Measurements from ENCODE around the gene CALCOCO2.
A peak's percentile ranks its signal among the peaks of the same experiment; 100 is the strongest.
"Not testable (repeated sequence)": the region's sequence is repeated elsewhere in the genome, so short reads cannot be mapped to it uniquely, and the experiment has no call there.

The CALCOCO2 gene

GRCh38 chr17:48835971-48836370 is 5.1 kb downstream of the CALCOCO2 start:
- H3K36me3 ChIP-seq: peaks cover 6% of the 10 kb centered on the region
- H3K27me3 ChIP-seq: no peaks in the 10 kb centered on the region
- no peak overlapping the region for H3K27ac ChIP-seq
- H3K4me1 ChIP-seq (ENCODE audit: control insufficient read depth in 1 of 2, insufficient read depth in 1 of 2, low read depth in 1 of 2, low read length in 1 of 2): peaks cover 22 to 39% of the 10 kb centered on the region in 2 experiments
- no peak for TF ChIP-seq CTCF (IDR thresholded peaks at IDR 0.05)
- H3K9me3 ChIP-seq: no peaks in the 10 kb centered on the region
- no peak overlapping the region for H3K4me3 ChIP-seq (ENCODE audit: low read depth in 1 of 2, low read length in 1 of 2)

- Histone ChIP-seq H3K4me3 (ENCODE audit: low read depth in 1 of 2, low read length in 1 of 2) (peak overlapping the region in 1 of 2 experiments; percentile 1), H3K36me3 (peaks cover 10% of the 10 kb centered on the region), H3K27ac (peak overlapping the region; percentile 55), H3K4me1 (ENCODE audit: control insufficient read depth in 1 of 2, insufficient read depth in 1 of 2, low read depth in 1 of 2, low read length in 1 of 2) (peaks cover 24 to 41% of the 10 kb centered on the region in 2 experiments)
- not testable (repeated sequence) for H3K9me3 ChIP-seq, H3K27me3 ChIP-seq
These were observed 6.6 kb downstream of the CALCOCO2 start for GRCh38 chr17:48837458-48837857.

- Histone ChIP-seq H3K27me3 (no peaks in the 10 kb centered on the region), H3K4me3 (ENCODE audit: low read depth in 1 of 2, low read length in 1 of 2) (no peak overlapping the region), H3K36me3 (peaks cover 40% of the 10 kb centered on the region), H3K9me3 (no peaks in the 10 kb centered on the region), H3K27ac (peak overlapping the region; percentile 93), H3K4me1 (ENCODE audit: control insufficient read depth in 1 of 2, insufficient read depth in 1 of 2, low read depth in 1 of 2, low read length in 1 of 2) (peaks cover 24 to 37% of the 10 kb centered on the region in 2 experiments)
- no peak for TF ChIP-seq CTCF (IDR thresholded peaks at IDR 0.05)
These were observed 9.6 kb downstream of the CALCOCO2 start for GRCh38 chr17:48840441-48840840.

GRCh38 chr17:48841395-48841831 is 10.6 kb downstream of the CALCOCO2 start:
- Histone ChIP-seq H3K9me3 (no peaks in the 10 kb centered on the region), H3K27ac (peak overlapping the region; percentile 93), H3K27me3 (no peaks in the 10 kb centered on the region), H3K36me3 (peaks cover 44% of the 10 kb centered on the region), H3K4me1 (ENCODE audit: control insufficient read depth in 1 of 2, insufficient read depth in 1 of 2, low read depth in 1 of 2, low read length in 1 of 2) (peaks cover 24 to 37% of the 10 kb centered on the region in 2 experiments), H3K4me3 (ENCODE audit: low read depth in 1 of 2, low read length in 1 of 2) (peak overlapping the region; percentile 3 to 48)
- no peak for TF ChIP-seq CTCF (IDR thresholded peaks at IDR 0.05)

- TF ChIP-seq CTCF (IDR thresholded peaks at IDR 0.05): no peak
- no peak overlapping the region for H3K27ac ChIP-seq
- H3K4me1 ChIP-seq (ENCODE audit: control insufficient read depth in 1 of 2, insufficient read depth in 1 of 2, low read depth in 1 of 2, low read length in 1 of 2): peaks cover 17 to 28% of the 10 kb centered on the region in 2 experiments
- H3K4me3 ChIP-seq (ENCODE audit: low read depth in 1 of 2, low read length in 1 of 2): no peak overlapping the region
- H3K9me3 ChIP-seq: no peaks in the 10 kb centered on the region
- H3K36me3 ChIP-seq: peaks cover 55% of the 10 kb centered on the region
- no peaks in the 10 kb centered on the region for H3K27me3 ChIP-seq
These were observed 11.9 kb downstream of the CALCOCO2 start for GRCh38 chr17:48842746-48843145.

GRCh38 chr17:48843187-48843900 is 12.5 kb downstream of the CALCOCO2 start:
- Histone ChIP-seq H3K27me3 (no peaks in the 10 kb centered on the region), H3K36me3 (peaks cover 61% of the 10 kb centered on the region), H3K4me3 (ENCODE audit: low read depth in 1 of 2, low read length in 1 of 2) (no peak overlapping the region), H3K9me3 (no peaks in the 10 kb centered on the region), H3K4me1 (ENCODE audit: control insufficient read depth in 1 of 2, insufficient read depth in 1 of 2, low read depth in 1 of 2, low read length in 1 of 2) (peaks cover 16 to 22% of the 10 kb centered on the region in 2 experiments), H3K27ac (no peak overlapping the region)
- no peak for TF ChIP-seq CTCF (IDR thresholded peaks at IDR 0.05)
